ENCODE measurements around the gene ABHD14A. TPM values are rescaled to one million over a fixed set of nuclear protein-coding genes. Genes with fewer than 3 reads are reported as not detected.

Gene ABHD14A
- total RNA-seq, 4 donors from 2014 or later = 3.1 to 11.9 (median 8.3) TPM

GRCh38 chr3:51945031-51945840 is 29.6 kb upstream of the ABHD14A start:
- no peak overlapping the region for H3K27ac ChIP-seq
- peaks cover 28% of the 10 kb centered on the region for H3K4me1 ChIP-seq
- WGBS = 89% methylated on average over 18 of the region's 18 CpGs
- no peaks in the 10 kb centered on the region for H3K27me3 ChIP-seq
- H3K36me3 ChIP-seq = peaks cover 9% of the 10 kb centered on the region
- H3K4me3 ChIP-seq = no peak overlapping the region
- H3K9me3 ChIP-seq = no peaks in the 10 kb centered on the region
- DNase-seq (ENCODE audit: low spot score in 2 of 2) = peak in 1 of 2 donors; percentile 57
- TF ChIP-seq POLR2AphosphoS5 (IDR thresholded peaks at IDR 0.05) (no peak), POLR2A (IDR thresholded peaks at IDR 0.05) (no peak), EP300 (IDR thresholded peaks at IDR 0.05) (no peak), CTCF (IDR thresholded peaks at IDR 0.05) (no peak)

DNA sequence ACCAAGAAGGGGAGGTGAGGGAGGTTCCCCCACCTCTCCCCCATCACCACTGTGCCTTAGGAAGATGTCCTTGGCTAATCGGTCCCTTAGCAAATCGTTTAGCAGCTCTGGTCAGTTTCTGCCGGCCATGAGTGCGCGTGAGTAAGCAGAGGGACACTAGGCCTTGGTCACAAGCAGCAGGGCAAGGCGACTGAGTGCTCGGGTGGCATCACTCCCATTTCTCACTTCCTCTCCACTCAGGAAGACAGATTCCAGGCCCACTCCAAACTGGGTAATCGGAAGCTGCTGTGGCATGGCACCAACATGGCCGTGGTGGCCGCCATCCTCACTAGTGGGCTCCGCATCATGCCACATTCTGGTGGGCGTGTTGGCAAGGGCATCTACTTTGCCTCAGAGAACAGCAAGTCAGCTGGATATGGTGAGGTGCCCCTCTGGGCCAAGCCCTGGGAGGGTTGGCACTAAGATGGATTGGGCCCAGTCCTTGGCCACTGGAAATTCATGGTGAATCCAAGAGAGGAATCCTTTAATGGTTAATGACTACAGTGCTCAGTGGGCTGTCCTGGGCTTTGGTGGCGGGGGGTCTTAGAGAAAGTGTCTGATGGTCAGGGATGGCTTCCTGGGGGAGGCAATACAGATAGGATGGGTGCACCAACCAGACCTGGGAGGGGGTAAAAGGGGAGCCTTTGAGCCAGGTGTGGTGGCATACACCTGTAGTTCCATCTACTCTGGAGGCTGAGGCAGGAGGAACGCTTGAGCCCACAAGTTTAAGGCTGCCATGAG is 28.7 kb upstream of the ABHD14A start:
- TF ChIP-seq POLR2A (IDR thresholded peaks at IDR 0.05) (no peak), POLR2AphosphoS5 (IDR thresholded peaks at IDR 0.05) (no peak), CTCF (IDR thresholded peaks at IDR 0.05) (no peak), EP300 (IDR thresholded peaks at IDR 0.05) (no peak)
- H3K36me3 ChIP-seq = peaks cover 9% of the 10 kb centered on the region
- H3K27ac ChIP-seq = no peak overlapping the region
- no peaks in the 10 kb centered on the region for H3K9me3 ChIP-seq
- DNase-seq (ENCODE audit: low spot score in 2 of 2) = peak in 1 of 2 donors; percentile 26
- H3K27me3 ChIP-seq = no peaks in the 10 kb centered on the region
- H3K4me3 ChIP-seq = no peak overlapping the region
- 91% methylated on average over 10 of the region's 14 CpGs for WGBS
- peaks cover 19% of the 10 kb centered on the region for H3K4me1 ChIP-seq

DNA sequence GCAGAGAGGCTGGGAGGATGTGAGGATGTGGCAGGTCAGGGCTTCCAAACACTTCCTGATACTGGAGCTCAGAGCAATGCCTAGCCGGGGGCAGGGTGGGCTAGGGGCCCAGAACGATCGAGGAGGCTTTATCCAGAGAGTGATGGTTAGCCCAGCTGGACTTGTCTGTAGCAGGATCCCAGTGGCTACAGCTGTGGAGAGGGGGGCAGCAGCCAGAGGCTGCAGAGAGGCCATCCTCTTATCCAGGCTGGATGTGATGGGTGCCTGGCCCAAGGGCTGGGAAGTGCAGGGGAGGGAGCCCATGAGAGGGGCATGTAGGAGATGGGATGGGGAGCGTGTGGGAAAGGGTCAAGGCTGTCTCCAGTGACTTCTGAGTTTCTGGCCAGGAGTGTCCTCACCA is 28.1 kb upstream of the ABHD14A start:
- Histone ChIP-seq H3K4me1 (peaks cover 14% of the 10 kb centered on the region), H3K9me3 (no peaks in the 10 kb centered on the region), H3K27ac (no peak overlapping the region), H3K36me3 (peaks cover 9% of the 10 kb centered on the region), H3K27me3 (no peaks in the 10 kb centered on the region), H3K4me3 (no peak overlapping the region)
- 77% methylated on average over 4 of the region's 4 CpGs for WGBS
- peak in 1 of 2 donors; percentile 46 for DNase-seq (ENCODE audit: low spot score in 2 of 2)
- no peak for TF ChIP-seq EP300 (IDR thresholded peaks at IDR 0.05)
- TF ChIP-seq CTCF (IDR thresholded peaks at IDR 0.05) = no peak
- no peak for TF ChIP-seq POLR2A (IDR thresholded peaks at IDR 0.05)
- TF ChIP-seq POLR2AphosphoS5 (IDR thresholded peaks at IDR 0.05) = no peak

DNA sequence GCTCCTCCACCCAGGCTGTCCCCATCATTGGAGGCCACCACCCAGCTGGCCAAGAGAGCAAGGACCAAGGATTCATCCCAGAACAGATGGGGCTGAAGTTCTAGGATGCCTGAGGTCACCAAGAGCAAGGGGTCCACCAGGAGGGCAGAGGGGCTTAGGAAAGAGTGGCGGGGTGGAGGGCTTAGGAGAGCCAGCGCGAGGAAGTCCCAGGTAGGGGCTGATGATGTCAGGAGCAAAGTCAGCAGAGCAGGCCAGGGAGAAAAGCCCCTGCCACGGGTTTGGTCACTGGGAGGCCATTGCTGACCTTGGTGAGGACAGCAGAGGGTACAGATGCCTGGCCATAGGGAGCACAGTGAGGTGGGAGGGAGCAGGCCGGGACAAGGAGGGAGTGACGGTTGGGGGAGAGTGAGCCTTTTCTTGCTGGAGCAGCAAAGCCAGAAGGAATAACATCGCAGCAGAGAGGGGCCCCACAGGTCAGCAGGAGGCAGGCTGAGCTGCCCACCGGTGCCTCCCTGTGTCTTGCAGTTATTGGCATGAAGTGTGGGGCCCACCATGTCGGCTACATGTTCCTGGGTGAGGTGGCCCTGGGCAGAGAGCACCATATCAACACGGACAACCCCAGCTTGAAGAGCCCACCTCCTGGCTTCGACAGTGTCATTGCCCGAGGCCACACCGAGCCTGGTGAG is 27.5 kb upstream of the ABHD14A start:
- Histone ChIP-seq H3K27ac (no peak overlapping the region), H3K27me3 (no peaks in the 10 kb centered on the region), H3K9me3 (no peaks in the 10 kb centered on the region), H3K4me3 (no peak overlapping the region), H3K36me3 (peaks cover 9% of the 10 kb centered on the region), H3K4me1 (peaks cover 12% of the 10 kb centered on the region)
- no peak for TF ChIP-seq POLR2A (IDR thresholded peaks at IDR 0.05)
- no peak for TF ChIP-seq EP300 (IDR thresholded peaks at IDR 0.05)
- no peak for TF ChIP-seq CTCF (IDR thresholded peaks at IDR 0.05)
- TF ChIP-seq POLR2AphosphoS5 (IDR thresholded peaks at IDR 0.05) = no peak
- DNase-seq (ENCODE audit: low spot score in 2 of 2) = peak in 1 of 2 donors; percentile 43
- 84% methylated on average over 13 of the region's 13 CpGs for WGBS
